Activated gamma-delta T cell treated with Interleukin-2 at 50 U/mL for 16 hours (primary cell): ENCODE measurements around the gene CMTM2.
A peak's percentile ranks its signal among the peaks of the same experiment; 100 is the strongest.

ENCODE experiments used
- DNase-seq: peaks from one replicate; pipeline ENCODE4 v3.0.0-alpha.2; 2020

The CMTM2 gene, protein sequence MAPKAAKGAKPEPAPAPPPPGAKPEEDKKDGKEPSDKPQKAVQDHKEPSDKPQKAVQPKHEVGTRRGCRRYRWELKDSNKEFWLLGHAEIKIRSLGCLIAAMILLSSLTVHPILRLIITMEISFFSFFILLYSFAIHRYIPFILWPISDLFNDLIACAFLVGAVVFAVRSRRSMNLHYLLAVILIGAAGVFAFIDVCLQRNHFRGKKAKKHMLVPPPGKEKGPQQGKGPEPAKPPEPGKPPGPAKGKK

DNA sequence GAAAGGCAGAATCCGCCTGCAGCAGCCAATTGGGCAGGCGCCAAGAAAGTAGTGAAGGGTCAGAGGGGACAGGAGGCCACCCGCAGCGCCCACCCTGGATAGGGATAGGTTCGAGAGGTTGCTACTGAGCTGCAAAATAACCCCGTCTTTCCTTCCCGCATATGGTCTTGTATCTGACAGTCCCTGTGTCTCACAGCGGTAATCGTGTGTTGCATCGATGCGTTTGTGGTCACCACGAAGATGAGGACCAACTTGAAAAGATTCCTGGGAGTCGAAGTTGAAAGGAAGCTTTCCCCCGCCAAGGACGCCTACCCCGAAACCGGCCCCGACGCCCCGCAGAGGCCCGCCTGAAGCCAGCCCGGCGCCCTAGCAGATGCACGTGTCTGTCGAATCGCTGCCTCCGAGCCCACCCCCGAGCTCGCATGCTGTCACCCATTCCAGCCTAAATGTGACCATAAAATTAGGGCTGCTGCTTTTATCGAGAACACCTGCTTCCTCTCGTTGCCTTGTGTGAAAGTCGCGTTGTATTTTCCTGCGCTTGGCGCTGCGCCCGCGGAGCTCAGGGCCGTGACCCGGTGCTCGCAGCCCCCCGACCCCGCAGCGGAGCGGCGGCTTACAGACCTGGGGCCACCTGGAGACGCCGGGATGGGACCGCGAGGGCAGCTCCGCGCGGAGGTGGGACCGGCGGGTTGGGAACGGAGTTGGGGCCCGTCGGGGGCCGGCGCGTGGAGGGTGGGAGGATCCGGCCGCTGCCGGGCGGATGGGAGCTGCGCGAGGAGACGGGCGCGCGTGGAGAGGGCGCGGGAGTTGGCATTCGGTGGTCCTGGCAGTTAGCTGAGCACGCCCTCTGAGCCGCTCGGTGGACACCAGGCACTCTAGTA, at the start of gene CMTM2:
CMTM2 (plus strand) TSS at position 813 of the 881 bp plus-strand sequence. CDS start 145 bp downstream, outside the sequence.
- DNase-seq: peak; percentile 17

DNA sequence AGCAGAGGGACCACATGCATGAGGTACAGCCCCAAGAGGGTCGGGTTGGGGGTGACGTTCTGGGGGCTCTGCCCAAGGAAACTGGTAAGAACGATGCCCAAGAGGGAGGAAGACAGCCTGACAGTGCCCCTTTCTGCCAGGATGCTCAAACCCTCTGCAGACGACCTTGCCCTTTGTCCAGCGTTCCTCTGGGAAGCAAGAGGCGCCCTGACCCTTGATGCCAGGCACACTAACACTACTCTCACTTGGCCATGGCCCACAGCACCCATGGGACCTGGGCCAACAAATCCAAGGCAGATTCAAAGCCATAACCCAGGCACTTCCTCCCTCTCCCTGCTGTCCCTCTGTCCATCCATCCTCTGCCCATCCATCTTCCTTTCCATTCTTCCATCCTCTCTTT, 49.8 kb upstream of the CMTM2 start:
- no peak for DNase-seq

DNA sequence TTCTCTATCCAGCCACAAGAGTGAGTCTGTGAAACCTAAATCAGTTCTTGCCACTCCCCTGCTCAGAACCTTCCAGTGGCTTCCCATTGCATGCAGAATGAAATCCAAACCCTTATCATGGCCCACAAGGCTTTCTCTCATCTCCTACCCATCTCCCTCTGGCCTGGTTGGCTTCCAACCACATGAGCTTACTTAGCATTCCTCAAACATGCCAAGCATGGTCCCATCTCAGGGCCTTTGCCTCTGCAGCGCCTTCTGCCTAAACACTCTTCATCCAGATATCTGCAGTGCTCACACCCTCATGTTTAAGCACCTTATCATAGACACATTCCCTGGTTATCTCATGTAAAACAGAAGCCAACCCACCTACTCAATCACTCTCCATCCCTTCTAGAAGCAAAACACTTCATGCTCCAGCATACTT, 44.9 kb upstream of the CMTM2 start:
- DNase-seq: no peak

DNA sequence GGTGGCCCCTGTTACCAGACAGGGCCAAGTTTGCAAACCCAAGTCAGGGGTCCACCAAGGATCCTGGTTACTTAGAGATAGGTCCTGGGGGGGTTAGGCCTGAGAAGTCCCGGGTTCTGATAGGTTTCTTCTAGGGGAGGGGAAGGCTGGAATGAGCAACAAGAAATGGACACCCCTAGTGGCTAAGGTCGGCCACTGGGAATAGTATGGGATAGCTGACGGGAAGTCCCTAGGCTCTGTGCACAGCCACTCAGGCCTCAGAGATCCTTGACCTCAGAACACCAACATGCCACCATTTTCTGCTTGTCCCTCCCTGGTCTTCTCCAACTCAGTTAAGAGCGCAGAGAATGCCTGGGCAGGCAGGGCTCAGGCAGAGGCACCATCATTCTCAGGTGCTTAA, 42.7 kb upstream of the CMTM2 start:
- DNase-seq: no peak

DNA sequence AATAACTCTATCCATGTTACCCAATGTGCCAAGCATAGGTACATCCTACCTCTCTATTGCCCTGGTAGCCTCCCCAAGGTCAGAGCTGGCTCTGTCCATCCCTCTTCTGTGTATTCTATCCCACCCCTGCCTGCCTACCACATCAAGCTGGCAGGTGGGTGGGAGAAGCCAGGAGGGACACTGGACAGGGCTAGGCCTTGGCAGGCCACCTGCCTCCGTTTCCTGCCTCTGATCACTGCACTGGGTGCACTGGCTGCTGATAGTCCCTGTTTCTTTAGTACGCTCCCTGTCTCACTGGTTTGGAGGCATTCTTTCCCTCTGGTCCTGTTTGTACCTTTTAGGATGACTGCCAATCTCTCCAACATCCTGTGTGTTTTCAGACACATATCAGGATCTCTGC, 42.0 kb upstream of the CMTM2 start:
- no peak for DNase-seq

DNA sequence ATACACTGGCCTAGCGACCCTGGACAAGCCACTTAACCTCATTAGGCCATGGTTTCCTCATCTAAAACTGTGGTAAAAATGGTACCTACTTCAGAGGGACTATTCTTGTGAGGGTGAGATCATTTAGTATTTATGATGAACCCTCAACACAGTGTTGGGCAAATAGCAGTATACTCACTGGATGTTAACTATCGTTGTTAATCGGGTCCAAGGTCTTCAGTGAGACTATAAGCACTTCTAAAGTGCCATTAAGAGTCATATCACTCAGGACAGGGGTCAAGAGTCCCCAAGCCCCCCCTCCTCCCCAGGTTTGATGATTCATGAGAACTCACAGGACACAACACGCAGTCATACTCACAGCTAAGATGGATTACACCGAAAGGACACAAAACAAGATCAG, 40.4 kb upstream of the CMTM2 start:
- no peak for DNase-seq

DNA sequence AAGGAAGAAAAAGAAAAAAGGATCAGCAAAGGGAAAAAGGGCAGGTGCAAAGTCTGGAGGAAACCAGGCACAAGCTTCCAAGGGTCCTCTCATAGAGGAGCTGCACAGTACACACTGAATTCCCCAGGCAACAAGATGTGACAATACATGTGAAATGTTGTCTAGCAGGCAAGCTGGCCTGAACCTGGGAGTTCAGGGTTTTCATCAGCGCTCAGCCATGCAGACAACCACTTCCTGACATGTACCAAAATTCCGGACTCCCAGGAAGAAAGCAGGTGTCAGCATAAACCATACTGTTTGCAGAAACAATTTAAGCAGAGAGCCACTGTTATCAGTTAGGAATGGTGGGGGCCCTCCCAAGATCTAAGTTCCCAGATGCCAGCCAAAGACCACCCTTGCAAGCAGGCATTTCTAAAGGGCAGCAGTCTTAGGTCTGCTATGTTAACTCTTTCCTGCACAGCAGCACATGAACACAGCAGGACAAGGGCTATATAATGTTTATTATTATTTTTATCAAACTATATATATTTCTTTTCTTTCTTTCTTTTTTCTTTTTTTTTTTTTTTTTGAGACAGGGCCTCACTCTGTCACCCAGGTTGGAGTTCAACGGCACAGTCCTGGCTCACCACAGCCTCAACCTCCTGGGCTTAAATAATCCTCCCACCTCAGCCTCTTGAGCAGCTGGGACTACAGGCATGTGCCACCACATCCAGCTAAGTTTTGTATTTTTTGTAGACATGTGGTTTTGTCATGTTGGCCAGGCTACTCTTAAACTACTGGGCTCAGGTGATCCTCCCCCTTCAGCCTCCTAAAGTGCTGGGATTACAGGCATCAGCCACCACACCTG, 39.4 kb upstream of the CMTM2 start:
- no peak for DNase-seq

DNA sequence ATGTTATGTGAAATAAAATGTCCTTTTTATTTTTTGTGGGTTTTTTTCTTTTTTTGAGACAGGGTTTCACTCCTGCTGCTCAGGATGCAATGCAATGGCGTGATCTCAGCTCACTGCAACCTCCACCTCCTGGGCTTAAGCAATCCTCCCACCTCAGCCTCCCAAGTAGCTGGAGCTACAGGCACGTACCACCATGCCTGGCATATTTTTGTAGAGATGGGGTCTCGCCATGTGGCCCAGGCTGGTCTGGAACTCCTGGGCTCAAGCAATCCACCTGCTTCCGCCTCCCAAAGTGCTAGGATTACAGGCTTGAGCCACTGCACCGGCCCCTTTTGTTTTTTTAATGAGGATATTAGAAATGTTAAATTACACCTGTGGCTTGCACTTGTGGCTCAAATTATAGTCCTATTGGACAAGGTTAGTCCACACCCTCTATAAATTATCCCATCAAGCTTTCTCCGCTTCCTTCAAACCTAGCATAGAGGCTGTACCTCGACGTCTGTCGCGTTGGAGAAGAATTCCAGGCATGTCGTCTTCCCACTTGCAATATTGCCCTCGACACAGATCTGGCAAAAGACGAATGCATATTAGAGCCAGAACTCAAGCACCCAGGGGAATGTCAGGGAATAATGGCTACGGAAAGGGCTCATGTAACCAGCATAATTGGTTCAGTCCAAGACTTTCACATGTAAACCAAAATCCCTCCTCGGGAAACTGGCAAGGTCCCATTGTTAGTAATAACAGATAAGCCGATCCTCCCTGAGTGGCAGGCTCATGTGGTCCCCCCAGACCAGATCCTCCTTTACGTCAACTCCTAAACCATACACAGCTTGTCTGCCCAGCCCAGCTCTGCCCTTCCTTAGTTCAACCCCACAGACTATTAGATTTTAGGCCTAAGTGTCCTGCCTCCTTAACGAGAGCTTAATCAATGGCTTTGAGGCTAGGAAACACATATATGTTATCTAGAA, 37.6 kb upstream of the CMTM2 start:
- no peak for DNase-seq

DNA sequence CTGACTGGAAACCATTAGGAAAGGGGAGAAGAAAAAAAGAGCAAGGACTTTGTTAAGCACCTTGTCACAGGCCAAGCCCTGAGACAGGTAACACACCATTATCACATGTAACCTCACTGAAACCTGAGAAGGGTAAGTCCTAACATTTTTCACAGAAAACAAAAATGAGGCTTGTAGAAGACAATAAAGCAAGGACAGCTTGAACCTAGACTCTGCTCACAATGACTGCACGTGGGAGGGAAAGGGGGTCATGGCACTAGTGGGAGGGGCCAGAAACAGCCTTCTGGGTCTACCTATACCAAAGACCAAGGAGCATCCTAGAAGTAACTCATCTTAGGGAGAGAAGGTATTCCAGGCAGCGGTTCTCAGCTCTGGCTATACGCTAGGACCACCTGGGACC, 36.9 kb upstream of the CMTM2 start:
- no peak for DNase-seq

DNA sequence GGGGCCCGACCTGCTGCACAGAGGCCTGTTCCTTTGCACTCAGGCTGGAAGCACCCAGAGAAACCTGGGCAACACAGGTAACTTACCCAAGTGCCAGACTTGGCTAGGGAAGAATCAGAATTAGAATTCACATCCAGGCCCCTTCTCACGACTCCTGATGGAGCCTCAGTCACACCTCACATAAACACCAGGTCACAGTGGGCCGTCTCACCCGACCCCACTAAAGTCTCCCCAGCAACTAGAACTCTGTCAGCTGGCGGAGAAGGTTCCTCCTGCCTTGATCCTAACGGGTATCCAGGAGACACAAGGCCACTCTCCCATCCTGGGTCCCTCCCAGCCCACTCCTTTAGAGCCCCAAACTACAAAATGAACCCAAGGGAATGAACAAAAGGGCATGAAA, 35.7 kb upstream of the CMTM2 start:
- DNase-seq: no peak

DNA sequence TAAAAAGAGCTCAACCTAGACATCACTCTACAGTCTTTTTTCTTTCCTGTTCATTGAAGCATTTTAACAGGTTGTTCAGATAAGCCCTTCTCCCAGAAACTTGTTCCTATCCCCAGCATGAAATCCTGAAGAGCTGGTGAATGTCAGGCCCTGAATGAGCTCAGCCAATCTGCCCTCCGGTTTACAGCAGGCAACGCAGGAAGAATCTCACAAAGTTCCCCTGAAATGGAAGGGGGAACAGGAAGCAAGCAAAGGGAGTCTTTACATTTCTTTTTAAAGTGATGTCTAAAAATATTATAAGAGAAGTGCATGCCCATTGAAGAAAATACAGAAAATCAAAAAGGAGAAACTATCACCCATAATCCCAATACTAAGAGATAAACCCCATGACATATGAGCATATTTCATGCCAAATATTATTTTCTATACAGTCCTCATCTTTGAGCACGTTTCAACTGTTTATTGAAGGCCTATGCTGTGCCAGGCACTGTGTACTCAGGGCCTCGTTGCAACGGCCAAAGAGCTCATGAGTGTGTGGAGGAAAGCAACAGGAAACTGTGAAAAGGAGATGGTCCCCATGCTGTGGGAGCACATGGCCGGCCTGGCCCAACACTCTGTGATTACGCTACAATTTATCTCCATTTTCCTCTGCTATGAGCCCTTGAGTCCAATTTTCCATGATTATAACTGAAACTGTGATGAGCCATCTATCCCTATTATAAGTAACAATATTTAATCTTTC, 35.1 kb upstream of the CMTM2 start:
- DNase-seq: no peak

DNA sequence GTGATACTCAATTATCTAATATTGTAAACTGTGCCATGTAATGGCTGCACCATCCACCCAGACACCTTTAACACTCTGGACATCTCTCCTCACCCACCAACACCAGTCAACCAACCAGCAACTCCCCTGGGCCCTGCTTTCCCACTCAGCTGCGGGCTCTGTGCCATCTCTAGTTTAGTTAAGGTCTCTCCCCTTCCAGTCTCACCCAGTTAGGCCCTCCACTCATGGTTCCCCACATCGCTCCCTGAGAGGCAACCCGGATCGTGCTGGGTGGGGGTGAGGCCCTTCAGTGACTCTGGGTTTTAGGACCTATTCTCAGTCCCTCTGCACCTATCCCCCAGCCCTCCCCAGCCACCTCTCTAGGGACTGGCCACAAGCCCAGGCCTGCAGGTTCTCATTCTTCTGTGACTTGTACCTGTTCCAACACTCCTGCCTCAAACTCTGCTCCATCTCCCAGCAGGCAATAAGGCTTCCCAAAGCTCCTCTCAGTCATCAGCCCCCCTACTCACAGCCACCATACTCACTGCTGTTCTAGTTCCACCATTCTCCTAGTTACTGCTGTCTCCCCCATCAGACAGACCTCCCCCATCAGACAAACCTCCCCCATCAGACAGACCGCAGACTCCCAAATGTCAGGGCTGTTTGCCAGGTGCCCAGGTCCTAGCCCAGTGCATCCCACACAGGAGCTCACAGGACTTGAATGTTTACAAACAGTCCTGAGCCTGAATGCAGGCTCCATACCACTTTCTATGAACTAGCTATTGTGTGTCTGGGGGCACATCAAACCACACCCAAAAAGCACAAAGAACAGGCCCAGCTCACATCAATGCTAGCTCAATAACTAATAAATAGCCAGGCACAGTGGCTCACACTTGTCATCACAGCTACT, 31.9 kb upstream of the CMTM2 start:
- no peak for DNase-seq

DNA sequence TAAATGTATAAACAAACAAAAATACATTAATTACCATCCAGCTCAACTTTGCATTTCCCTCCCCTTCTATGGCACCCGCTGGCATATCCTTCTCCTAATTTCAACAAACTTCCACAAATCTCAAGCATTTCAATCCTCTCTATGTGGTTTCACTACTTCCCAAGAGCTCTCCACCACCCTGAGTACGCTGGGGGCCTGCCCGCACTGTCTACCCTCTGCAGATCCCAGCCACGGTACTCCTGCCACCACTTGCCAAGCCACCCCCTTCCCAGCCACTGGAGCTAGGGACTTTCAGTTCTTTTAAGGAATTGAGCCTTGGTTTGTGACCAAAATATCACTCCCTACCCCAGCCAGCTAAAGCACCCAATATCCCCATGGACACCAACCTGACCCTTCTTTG, 31.2 kb upstream of the CMTM2 start:
- no peak for DNase-seq

DNA sequence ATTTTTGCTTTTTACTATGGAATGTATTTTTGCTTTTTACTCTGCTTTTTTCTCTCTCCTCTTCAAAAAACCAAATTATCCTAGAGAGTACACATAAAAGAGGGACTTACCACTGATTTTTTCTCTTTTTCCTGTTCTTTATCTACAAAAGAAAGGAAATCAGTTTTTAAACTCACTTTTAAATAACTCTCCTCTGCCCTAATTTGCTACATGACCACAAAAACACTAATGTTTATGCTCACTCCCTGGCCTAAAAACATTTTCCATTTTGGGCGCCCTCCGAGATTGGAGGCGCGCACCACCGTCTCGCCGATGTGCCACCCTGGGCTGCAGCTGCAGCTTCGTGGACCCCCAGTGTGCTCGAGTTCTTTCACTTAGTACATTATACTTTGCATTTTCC, 30.4 kb upstream of the CMTM2 start:
- DNase-seq: no peak

DNA sequence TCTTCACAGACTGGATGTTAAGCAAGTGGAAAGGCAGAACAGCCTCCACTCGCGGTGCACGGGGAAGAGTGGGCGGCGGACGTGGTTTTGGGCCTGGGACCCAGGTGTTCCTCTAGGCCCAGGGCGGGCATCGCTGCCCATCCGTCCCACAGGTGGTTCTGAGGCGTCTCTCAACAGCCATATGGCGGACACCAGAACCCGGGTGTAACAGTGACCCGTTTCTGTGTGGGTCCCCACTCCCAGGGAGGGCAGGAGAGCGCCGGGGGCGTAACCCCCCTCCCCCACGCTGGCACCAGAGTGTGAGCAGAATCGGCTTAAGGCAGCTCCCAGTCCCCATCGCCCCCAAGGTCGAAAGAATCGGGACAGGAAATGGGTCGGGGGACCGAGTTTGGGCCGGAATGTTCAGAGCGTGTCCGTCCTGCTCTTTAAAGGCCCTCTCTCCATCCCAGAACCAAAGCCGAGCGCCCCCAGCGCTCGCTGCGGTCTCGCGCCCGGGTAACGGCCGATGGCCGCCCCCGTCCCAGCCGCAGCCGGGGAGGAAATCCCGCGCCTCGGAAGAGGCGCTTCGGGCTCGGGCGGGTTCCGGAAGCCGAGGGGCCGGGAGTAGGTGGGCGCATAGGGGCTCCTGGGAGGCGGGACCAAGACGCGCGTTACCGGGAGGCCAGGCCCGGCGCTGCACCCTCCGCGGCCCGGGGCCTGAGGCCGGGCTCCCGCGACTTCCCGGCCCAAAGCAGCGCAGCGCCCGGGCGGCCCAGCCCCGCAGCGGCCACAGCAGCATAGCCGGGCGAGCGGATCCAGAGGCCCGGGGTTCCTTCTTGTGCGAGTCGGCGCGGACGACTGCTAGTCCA, 29.8 kb upstream of the CMTM2 start, which contains the start of gene TK2:
TK2 (minus strand) TSS at position 839 of the 848 bp plus-strand sequence; CDS start at position 778, 61 bp downstream.
- peak; percentile 46 for DNase-seq

DNA sequence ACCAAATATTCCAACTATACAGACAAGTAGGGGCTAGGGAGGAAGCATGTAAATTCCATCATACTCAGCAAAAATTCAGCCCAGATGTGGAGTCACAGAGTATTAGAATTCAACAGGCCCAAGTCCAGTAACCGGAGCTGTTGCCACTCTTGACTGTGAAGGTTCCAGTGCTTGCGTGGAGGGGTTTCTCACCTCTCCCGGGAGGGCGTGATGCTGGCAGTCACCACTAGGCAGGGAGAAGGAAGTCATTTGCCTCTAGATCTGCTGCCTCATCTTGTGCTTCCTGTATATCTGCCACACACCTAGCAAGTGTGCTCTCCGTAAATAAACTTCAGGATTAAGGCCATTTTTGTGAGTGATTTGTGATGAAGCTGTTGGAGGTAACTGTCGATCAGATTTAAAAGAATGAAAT, 27.9 kb upstream of the CMTM2 start:
- peak; percentile 54 for DNase-seq

DNA sequence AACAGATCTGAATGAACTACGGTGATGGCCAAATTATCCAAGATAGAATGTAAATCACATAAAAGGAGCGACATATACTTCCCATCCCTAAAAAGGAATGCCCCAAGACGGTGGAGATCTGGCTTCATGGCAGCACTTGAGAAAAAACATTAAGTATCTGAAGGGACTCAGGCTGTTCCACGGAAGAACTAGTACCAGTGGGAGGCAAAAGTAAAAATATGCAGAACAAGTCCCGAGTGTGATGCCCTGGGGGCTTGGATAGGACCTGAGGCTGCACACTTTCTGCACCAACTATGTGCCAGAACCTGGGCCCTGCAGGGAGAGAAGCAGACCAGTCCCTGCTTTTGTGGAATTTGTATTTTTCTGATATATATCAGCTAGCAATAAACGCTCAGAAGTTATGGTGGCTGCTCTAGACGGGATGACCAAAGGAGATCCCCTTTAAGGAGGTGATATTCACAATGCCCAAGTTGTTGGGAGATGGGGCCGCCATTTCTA, 27.4 kb upstream of the CMTM2 start:
- DNase-seq: no peak

DNA sequence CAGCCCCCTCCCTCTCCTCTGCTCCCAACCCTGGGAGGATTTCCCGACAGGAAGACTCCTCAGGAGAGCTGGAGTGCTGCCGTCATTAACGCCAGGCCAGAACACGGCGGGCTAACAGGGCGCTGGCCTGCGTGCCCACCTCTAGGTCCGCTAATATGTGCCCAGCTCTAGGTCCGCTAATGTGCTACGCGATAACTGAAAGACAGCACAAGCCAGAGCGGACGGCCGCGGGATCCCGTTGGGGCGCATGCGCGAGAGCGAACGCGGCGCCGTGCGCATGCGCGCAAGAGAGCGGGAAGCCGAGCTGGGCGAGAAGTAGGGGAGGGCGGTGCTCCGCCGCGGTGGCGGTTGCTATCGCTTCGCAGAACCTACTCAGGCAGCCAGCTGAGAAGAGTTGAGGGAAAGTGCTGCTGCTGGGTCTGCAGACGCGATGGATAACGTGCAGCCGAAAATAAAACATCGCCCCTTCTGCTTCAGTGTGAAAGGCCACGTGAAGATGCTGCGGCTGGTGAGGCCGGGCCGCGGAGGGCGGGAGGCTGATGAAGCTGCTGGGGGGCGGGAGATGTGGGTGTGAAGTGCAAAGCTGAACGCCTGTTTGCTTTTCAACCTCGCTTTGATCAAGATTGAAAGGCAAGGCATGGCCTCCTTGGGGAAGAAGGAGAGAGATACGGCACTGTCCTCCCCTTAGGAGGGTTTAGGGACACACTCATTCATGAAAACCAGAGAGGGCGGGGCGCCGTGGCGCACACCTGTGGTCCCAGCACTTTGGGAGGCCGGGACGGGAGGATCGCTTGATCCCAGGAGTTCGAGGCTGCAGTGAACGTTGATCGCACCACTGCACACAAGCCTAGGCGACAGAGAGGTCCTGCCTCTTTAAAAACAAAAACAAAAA, 26.7 kb upstream of the CMTM2 start, which contains the start of gene CKLF:
CKLF (plus strand) TSS at position 291 of the 892 bp plus-strand sequence; CDS start at position 431, 140 bp downstream.
- DNase-seq: peak; percentile 87
